ENCODE results near the gene ERP44.

GRCh38 chr9:100057624-100058023 lies 41.2 kb downstream of the ERP44 start:
- TF ChIP-seq, protein P1, sequence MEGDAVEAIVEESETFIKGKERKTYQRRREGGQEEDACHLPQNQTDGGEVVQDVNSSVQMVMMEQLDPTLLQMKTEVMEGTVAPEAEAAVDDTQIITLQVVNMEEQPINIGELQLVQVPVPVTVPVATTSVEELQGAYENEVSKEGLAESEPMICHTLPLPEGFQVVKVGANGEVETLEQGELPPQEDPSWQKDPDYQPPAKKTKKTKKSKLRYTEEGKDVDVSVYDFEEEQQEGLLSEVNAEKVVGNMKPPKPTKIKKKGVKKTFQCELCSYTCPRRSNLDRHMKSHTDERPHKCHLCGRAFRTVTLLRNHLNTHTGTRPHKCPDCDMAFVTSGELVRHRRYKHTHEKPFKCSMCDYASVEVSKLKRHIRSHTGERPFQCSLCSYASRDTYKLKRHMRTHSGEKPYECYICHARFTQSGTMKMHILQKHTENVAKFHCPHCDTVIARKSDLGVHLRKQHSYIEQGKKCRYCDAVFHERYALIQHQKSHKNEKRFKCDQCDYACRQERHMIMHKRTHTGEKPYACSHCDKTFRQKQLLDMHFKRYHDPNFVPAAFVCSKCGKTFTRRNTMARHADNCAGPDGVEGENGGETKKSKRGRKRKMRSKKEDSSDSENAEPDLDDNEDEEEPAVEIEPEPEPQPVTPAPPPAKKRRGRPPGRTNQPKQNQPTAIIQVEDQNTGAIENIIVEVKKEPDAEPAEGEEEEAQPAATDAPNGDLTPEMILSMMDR (IDR thresholded peaks at IDR 0.05; ENCODE audit: low read depth, low read length, poor library complexity, severe bottlenecking), result no peak
- TF ChIP-seq EZH2phosphoT487 (IDR thresholded peaks at IDR 0.05; ENCODE audit: borderline replicate concordance, low read length), result no peak

All from DOHH2 (cell line).